ENCODE data around the gene AFM. TPM values are rescaled to one million over a fixed set of nuclear protein-coding genes. Genes with fewer than 3 reads are reported as not detected.

AFM gene
- total RNA-seq, 2 donors from 2014 or later, result not detected

DNA sequence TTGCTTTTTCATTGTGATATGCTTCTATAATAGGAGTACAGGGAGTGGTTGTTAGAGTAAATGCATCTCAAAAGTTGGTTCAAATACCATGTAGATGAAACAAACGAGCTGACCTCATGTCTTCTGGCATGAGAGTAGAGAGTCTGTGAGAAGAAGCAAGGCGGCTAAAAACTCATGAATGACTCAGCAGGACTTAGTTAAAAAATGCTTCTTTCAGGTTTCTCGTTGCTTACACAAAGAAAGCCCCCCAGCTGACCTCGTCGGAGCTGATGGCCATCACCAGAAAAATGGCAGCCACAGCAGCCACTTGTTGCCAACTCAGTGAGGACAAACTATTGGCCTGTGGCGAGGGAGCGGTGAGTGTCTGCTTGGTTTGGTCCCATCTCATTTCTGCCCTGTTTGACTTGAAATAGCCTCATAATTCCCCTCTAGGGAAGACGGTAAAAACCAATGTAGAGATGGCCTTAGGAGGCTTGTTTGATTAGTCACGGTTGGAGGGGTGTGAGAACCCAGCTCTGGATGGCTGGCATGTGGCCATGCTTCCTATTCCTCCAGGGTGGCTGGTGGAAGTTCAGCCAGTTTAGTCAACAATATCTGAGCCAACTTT lies 31.0 kb upstream of the AFM start:
- H3K4me1 ChIP-seq (ENCODE audit: control insufficient read depth in 1 of 2, low read depth in 2 of 2), result peaks cover 4 to 24% of the 10 kb centered on the region in 2 donors
- TF ChIP-seq, protein P1, sequence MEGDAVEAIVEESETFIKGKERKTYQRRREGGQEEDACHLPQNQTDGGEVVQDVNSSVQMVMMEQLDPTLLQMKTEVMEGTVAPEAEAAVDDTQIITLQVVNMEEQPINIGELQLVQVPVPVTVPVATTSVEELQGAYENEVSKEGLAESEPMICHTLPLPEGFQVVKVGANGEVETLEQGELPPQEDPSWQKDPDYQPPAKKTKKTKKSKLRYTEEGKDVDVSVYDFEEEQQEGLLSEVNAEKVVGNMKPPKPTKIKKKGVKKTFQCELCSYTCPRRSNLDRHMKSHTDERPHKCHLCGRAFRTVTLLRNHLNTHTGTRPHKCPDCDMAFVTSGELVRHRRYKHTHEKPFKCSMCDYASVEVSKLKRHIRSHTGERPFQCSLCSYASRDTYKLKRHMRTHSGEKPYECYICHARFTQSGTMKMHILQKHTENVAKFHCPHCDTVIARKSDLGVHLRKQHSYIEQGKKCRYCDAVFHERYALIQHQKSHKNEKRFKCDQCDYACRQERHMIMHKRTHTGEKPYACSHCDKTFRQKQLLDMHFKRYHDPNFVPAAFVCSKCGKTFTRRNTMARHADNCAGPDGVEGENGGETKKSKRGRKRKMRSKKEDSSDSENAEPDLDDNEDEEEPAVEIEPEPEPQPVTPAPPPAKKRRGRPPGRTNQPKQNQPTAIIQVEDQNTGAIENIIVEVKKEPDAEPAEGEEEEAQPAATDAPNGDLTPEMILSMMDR (IDR thresholded peaks at IDR 0.05), result no peak
- H3K9me3 ChIP-seq, result no peaks in the 10 kb centered on the region
- peak overlapping the region; percentile 46 to 65 for H3K27ac ChIP-seq
- no peaks in the 10 kb centered on the region for H3K27me3 ChIP-seq (replicated peaks; ENCODE audit: insufficient read depth)
- peak; percentile 6 for DNase-seq (ENCODE audit: low spot score)
- H3K36me3 ChIP-seq, result no peaks in the 10 kb centered on the region
- H3K4me3 ChIP-seq, result peak overlapping the region; percentile 38
- ATAC-seq (ENCODE audit: insufficient number of reproducible peaks, low FRiP score, low read depth), result peak; percentile 77

DNA sequence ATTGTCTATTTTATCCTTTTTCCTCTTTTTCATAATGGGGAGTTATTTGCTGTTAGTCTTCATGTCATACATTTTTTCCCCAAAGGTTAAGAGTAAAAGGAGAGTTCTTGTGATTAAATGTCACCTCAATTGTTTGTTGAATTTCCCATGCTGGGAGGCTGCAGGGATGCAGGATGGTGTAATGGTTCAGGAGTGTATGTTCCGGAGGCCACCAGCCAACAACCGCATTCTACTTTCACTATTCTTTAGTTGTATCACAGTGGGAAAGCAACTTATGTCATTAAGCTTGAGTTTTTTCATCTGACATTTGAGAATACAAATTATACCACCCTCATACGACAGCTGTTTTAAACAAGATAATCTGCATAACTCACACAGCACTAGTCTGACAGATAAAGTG lies 30.1 kb upstream of the AFM start:
- TF ChIP-seq, protein P1 (IDR thresholded peaks at IDR 0.05), result no peak
- peak overlapping the region in 1 of 2 donors; percentile 65 for H3K27ac ChIP-seq
- no peak for ATAC-seq (ENCODE audit: insufficient number of reproducible peaks, low FRiP score, low read depth)
- H3K4me1 ChIP-seq (ENCODE audit: control insufficient read depth in 1 of 2, low read depth in 2 of 2), result peaks cover 4 to 24% of the 10 kb centered on the region in 2 donors
- DNase-seq (ENCODE audit: low spot score), result no peak
- H3K27me3 ChIP-seq (replicated peaks; ENCODE audit: insufficient read depth), result no peaks in the 10 kb centered on the region
- no peak overlapping the region for H3K4me3 ChIP-seq
- H3K36me3 ChIP-seq, result no peaks in the 10 kb centered on the region
- no peaks in the 10 kb centered on the region for H3K9me3 ChIP-seq

DNA sequence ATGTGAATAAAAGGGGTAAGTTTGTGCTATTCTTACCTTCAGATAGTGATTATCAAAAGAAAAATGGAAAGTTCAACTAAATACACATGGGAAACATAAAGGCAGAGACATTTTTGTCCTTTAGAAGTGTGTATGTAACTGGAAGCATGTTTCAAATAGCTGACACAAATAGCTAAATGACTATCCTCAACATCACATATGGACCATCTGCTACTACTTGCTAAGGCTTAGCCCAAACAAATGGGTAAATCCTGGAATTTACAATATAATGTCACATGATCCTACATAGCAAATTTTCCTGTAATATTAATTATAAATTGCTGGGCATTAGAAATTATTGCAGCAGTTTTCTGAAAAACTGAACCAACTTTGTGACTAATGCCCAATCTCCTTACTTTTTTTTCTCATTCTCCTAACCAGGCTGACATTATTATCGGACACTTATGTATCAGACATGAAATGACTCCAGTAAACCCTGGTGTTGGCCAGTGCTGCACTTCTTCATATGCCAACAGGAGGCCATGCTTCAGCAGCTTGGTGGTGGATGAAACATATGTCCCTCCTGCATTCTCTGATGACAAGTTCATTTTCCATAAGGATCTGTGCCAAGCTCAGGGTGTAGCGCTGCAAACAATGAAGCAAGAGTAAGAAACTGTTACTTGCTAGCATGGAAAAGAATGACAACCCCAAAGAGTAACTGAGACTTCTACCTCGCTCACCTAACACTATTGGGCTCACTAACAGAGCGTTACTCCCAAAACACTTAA lies 29.4 kb upstream of the AFM start:
- Histone ChIP-seq H3K27me3 (replicated peaks; ENCODE audit: insufficient read depth) (no peaks in the 10 kb centered on the region), H3K36me3 (no peaks in the 10 kb centered on the region), H3K27ac (no peak overlapping the region), H3K4me3 (no peak overlapping the region), H3K4me1 (ENCODE audit: control insufficient read depth in 1 of 2, low read depth in 2 of 2) (peaks cover 4 to 24% of the 10 kb centered on the region in 2 donors), H3K9me3 (no peaks in the 10 kb centered on the region)
- DNase-seq (ENCODE audit: low spot score) (no peak), ATAC-seq (ENCODE audit: insufficient number of reproducible peaks, low FRiP score, low read depth) (no peak)
- TF ChIP-seq, protein P1 (IDR thresholded peaks at IDR 0.05), result no peak

DNA sequence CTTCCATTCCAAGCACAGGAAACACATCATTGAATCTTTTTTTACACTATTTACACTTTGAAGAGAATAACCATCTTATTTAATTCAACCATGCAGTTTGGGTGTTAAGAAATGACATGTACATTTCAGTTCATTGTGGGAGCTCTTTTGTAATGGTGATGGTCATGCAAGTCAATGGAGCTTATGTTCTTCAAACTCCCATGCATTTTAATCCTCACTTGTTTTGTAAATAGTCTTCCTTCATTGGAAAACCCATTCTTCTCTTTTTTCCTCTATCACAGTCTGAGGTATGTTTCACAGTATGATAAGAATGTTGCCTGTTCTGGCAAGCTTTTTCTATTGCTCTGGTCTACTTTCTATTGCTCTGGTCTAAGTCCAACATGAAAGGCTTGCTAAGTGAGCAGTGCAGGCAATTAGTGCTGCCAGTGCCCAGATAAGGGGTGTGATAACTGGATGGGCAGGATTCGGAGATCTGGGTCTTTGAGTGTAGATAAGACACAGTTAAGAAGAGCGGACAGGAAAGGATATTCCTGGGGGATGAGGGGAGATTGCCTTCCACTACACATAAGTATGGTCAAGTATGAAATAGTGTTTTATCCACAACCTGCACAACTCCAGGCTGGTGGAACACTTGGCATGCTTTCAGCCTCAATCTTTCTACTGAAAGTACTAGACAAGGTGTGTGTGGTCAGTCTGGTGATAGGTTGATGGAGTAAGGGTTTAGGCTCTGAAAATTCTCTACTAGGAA lies 28.4 kb upstream of the AFM start:
- no peaks in the 10 kb centered on the region for H3K27me3 ChIP-seq (replicated peaks; ENCODE audit: insufficient read depth)
- H3K4me1 ChIP-seq (ENCODE audit: control insufficient read depth in 1 of 2, low read depth in 2 of 2), result peaks cover 4 to 24% of the 10 kb centered on the region in 2 donors
- no peaks in the 10 kb centered on the region for H3K36me3 ChIP-seq
- H3K9me3 ChIP-seq, result no peaks in the 10 kb centered on the region
- TF ChIP-seq, protein P1 (IDR thresholded peaks at IDR 0.05), result no peak
- no peak for DNase-seq (ENCODE audit: low spot score)
- no peak for ATAC-seq (ENCODE audit: insufficient number of reproducible peaks, low FRiP score, low read depth)
- H3K4me3 ChIP-seq, result no peak overlapping the region
- peak overlapping the region in 1 of 2 donors; percentile 24 for H3K27ac ChIP-seq

DNA sequence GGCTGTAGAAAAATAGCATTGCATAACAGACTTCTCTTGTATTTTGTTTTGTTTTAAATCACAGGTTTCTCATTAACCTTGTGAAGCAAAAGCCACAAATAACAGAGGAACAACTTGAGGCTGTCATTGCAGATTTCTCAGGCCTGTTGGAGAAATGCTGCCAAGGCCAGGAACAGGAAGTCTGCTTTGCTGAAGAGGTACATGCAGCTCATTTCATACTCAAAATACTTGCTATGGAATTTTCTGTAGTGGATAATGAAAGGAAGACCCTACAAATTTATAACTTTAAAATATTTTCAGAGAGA lies 27.9 kb upstream of the AFM start:
- Histone ChIP-seq H3K9me3 (no peaks in the 10 kb centered on the region), H3K4me3 (no peak overlapping the region), H3K27ac (peak overlapping the region in 1 of 2 donors; percentile 24), H3K27me3 (replicated peaks; ENCODE audit: insufficient read depth) (no peaks in the 10 kb centered on the region), H3K36me3 (no peaks in the 10 kb centered on the region), H3K4me1 (ENCODE audit: control insufficient read depth in 1 of 2, low read depth in 2 of 2) (peaks cover 4 to 24% of the 10 kb centered on the region in 2 donors)
- no peak for ATAC-seq (ENCODE audit: insufficient number of reproducible peaks, low FRiP score, low read depth)
- TF ChIP-seq, protein P1 (IDR thresholded peaks at IDR 0.05), result no peak
- no peak for DNase-seq (ENCODE audit: low spot score)
